RWPE2 (cell line): Measurements from ENCODE around the gene RAB26.
"Not testable (repeated sequence)": the region's sequence is repeated elsewhere in the genome, so short reads cannot be mapped to it uniquely, and the experiment has no call there.

Source experiments
- ATAC-seq: fragments of 200-7000 bp; cut with Tn5 transposase; 3 replicates; pipeline ENCODE4 v1.9.1; 2021; ENCODE audit warnings: low read depth
- DNase-seq: peaks from one replicate; pipeline ENCODE4 v3.0.0-alpha.2; 2020; ENCODE audit warnings: low spot score
- H3K27ac ChIP-seq: fragments of 450-650 bp; 2 replicates; pipeline ENCODE4 v1.5.1; 2017; ENCODE audit warnings: mild to moderate bottlenecking; ENCODE audit not compliant: poor library complexity, severe bottlenecking
- H3K27me3 ChIP-seq: fragments of 250-450 bp; sonication (Bioruptor Pico); 2 replicates; pipeline ENCODE4 v1.5.1; 2021; ENCODE audit warnings: mild to moderate bottlenecking, moderate library complexity; ENCODE audit not compliant: insufficient read depth, poor library complexity, severe bottlenecking
- H3K36me3 ChIP-seq: fragments of 250-450 bp; sonication (Bioruptor Pico); 2 replicates; pipeline ENCODE4 v1.5.1; 2020; ENCODE audit warnings: low read depth, mild to moderate bottlenecking, moderate library complexity
- H3K4me1 ChIP-seq: fragments of 250-450 bp; sonication (Bioruptor Pico); 2 replicates; pipeline ENCODE4 v1.5.1; 2021; ENCODE audit warnings: mild to moderate bottlenecking, moderate library complexity; ENCODE audit not compliant: insufficient read depth, poor library complexity, severe bottlenecking
- H3K4me3 ChIP-seq: fragments of 250-450 bp; sonication (Bioruptor Pico); 2 replicates; pipeline ENCODE4 v1.5.1; 2021; ENCODE audit warnings: mild to moderate bottlenecking, moderate library complexity; ENCODE audit not compliant: severe bottlenecking
- H3K9me3 ChIP-seq: fragments of 250-450 bp; sonication (Bioruptor Pico); 2 replicates; pipeline ENCODE4 v1.5.1; 2021; ENCODE audit warnings: mild to moderate bottlenecking, moderate library complexity; ENCODE audit not compliant: severe bottlenecking
- CTCF ChIP-seq: fragments of 450-650 bp; IDR thresholded peaks from one replicate; pipeline ENCODE4 v1.5.1; 2017; ENCODE audit warnings: mild to moderate bottlenecking, moderate library complexity; ENCODE audit not compliant: poor library complexity, severe bottlenecking

Gene RAB26

GRCh38 chr16:2122429-2122828 lies 26.0 kb upstream of the RAB26 start:
- ATAC-seq, result no peak
- no peak for TF ChIP-seq CTCF
- no peak for DNase-seq
- Histone ChIP-seq H3K9me3 (no peaks in the 10 kb centered on the region), H3K27ac (peak overlapping the region; percentile 99), H3K4me1 (peaks cover 18% of the 10 kb centered on the region), H3K27me3 (no peaks in the 10 kb centered on the region), H3K36me3 (0 out of 2 replicates have a peak, but pooled peaks cover 3% of the 10 kb centered on the region), H3K4me3 (no peak overlapping the region)

- H3K36me3 ChIP-seq, ATAC-seq, H3K27me3 ChIP-seq, H3K9me3 ChIP-seq, DNase-seq: not testable (repeated sequence)
- Histone ChIP-seq H3K4me3 (peak overlapping the region; percentile 16), H3K4me1 (peaks cover 20% of the 10 kb centered on the region), H3K27ac (peak overlapping the region; percentile 99)
Observed at GRCh38 chr16:2122934-2123683, 25.3 kb upstream of the RAB26 start.

GRCh38 chr16:2123706-2124376 lies 24.6 kb upstream of the RAB26 start:
- not testable (repeated sequence) for H3K27me3 ChIP-seq, H3K36me3 ChIP-seq, H3K9me3 ChIP-seq, DNase-seq
- H3K27ac ChIP-seq, result peak overlapping the region; percentile 99
- peaks cover 24% of the 10 kb centered on the region for H3K4me1 ChIP-seq
- H3K4me3 ChIP-seq, result peak overlapping the region; percentile 22
- ATAC-seq, result peak; percentile 65

GRCh38 chr16:2124377-2124693 lies 24.1 kb upstream of the RAB26 start:
- not testable (repeated sequence) for H3K27me3 ChIP-seq, H3K36me3 ChIP-seq, H3K9me3 ChIP-seq, DNase-seq
- ATAC-seq, result peak; percentile 21
- H3K27ac ChIP-seq, result peak overlapping the region; percentile 99
- peak overlapping the region; percentile 4 for H3K4me3 ChIP-seq
- H3K4me1 ChIP-seq, result peaks cover 25% of the 10 kb centered on the region

- H3K36me3 ChIP-seq, H3K27me3 ChIP-seq, DNase-seq, H3K9me3 ChIP-seq: not testable (repeated sequence)
- H3K27ac ChIP-seq, result peak overlapping the region; percentile 99
- ATAC-seq, result peak; percentile 20
- peak overlapping the region; percentile 4 for H3K4me3 ChIP-seq
- peaks cover 25% of the 10 kb centered on the region for H3K4me1 ChIP-seq
Observed at GRCh38 chr16:2124694-2125444, 23.6 kb upstream of the RAB26 start.

- not testable (repeated sequence) for H3K4me3 ChIP-seq, DNase-seq, H3K27me3 ChIP-seq, H3K9me3 ChIP-seq, ATAC-seq, H3K36me3 ChIP-seq
- Histone ChIP-seq H3K4me1 (peaks cover 25% of the 10 kb centered on the region), H3K27ac (peak overlapping the region; percentile 99)
Observed at GRCh38 chr16:2125609-2126008, 22.8 kb upstream of the RAB26 start.

GRCh38 chr16:2126161-2126743 lies 22.2 kb upstream of the RAB26 start:
- DNase-seq, H3K4me3 ChIP-seq, H3K36me3 ChIP-seq, H3K9me3 ChIP-seq, ATAC-seq, H3K27me3 ChIP-seq: not testable (repeated sequence)
- H3K27ac ChIP-seq, result peak overlapping the region; percentile 99
- H3K4me1 ChIP-seq, result peaks cover 25% of the 10 kb centered on the region

GRCh38 chr16:2126928-2127556 lies 21.4 kb upstream of the RAB26 start:
- Histone ChIP-seq H3K27ac (peak overlapping the region; percentile 99), H3K4me1 (peaks cover 25% of the 10 kb centered on the region)
- not testable (repeated sequence) for H3K4me3 ChIP-seq, H3K27me3 ChIP-seq, H3K9me3 ChIP-seq, ATAC-seq, H3K36me3 ChIP-seq, DNase-seq

- H3K27ac ChIP-seq, result peak overlapping the region; percentile 99
- not testable (repeated sequence) for H3K36me3 ChIP-seq, ATAC-seq, H3K9me3 ChIP-seq, H3K27me3 ChIP-seq, H3K4me3 ChIP-seq, DNase-seq
- H3K4me1 ChIP-seq, result peaks cover 21% of the 10 kb centered on the region
Observed at GRCh38 chr16:2127630-2128280, 20.7 kb upstream of the RAB26 start.
